GM03348 (cell line): Measurements from ENCODE around the gene POU2F3.
"Not testable (repeated sequence)": the region's sequence is repeated elsewhere in the genome, so short reads cannot be mapped to it uniquely, and the experiment has no call there.

ENCODE experiments used
- DNase-seq: peaks from one replicate; pipeline ENCODE4 v3.0.0; 2012; ENCODE audit warnings: low spot score

POU2F3 gene

GRCh38 chr11:120249279-120250262 is 9.6 kb downstream of the POU2F3 start:
- DNase-seq = no peak

- DNase-seq = not testable (repeated sequence)
Observed at GRCh38 chr11:120253377-120253776, 13.4 kb downstream of the POU2F3 start.

GRCh38 chr11:120254788-120255518 is 15.0 kb downstream of the POU2F3 start:
- no peak for DNase-seq

- no peak for DNase-seq
Observed at GRCh38 chr11:120255519-120255866, 15.6 kb downstream of the POU2F3 start.

- DNase-seq = no peak
Observed at GRCh38 chr11:120256178-120256577, 16.2 kb downstream of the POU2F3 start.

- no peak for DNase-seq
Observed at GRCh38 chr11:120256779-120257178, 16.8 kb downstream of the POU2F3 start.

- no peak for DNase-seq
Observed at GRCh38 chr11:120257346-120257745, 17.4 kb downstream of the POU2F3 start.

- DNase-seq = no peak
Observed at GRCh38 chr11:120258661-120259060, 18.7 kb downstream of the POU2F3 start.

- no peak for DNase-seq
Observed at GRCh38 chr11:120259241-120259640, 19.3 kb downstream of the POU2F3 start.

GRCh38 chr11:120259988-120260565 is 20.1 kb downstream of the POU2F3 start:
- no peak for DNase-seq

- DNase-seq = no peak
Observed at GRCh38 chr11:120260616-120261015, 20.7 kb downstream of the POU2F3 start.

GRCh38 chr11:120261321-120261720 is 21.4 kb downstream of the POU2F3 start:
- DNase-seq = no peak

GRCh38 chr11:120261931-120262330 is 22.0 kb downstream of the POU2F3 start:
- no peak for DNase-seq

GRCh38 chr11:120267319-120267718 is 27.4 kb downstream of the POU2F3 start:
- no peak for DNase-seq

GRCh38 chr11:120268686-120269085 is 28.7 kb downstream of the POU2F3 start:
- DNase-seq = no peak

GRCh38 chr11:120270386-120270785 is 30.4 kb downstream of the POU2F3 start:
- no peak for DNase-seq

- DNase-seq = no peak
Observed at GRCh38 chr11:120271672-120272071, 31.7 kb downstream of the POU2F3 start.

GRCh38 chr11:120272303-120272702 is 32.4 kb downstream of the POU2F3 start:
- DNase-seq = peak; percentile 83

GRCh38 chr11:120273432-120273831 is 33.5 kb downstream of the POU2F3 start:
- peak; percentile 39 for DNase-seq

GRCh38 chr11:120273956-120274355 is 34.0 kb downstream of the POU2F3 start:
- DNase-seq = not testable (repeated sequence)

GRCh38 chr11:120279502-120279901 is 39.6 kb downstream of the POU2F3 start:
- no peak for DNase-seq

- no peak for DNase-seq
Observed at GRCh38 chr11:120280600-120281051, 40.7 kb downstream of the POU2F3 start.
